Measurements from ENCODE around the gene MDM4. TPM values are rescaled to one million over a fixed set of nuclear protein-coding genes. Genes with fewer than 3 reads are reported as not detected.

The MDM4 gene
- total RNA-seq, 1 donor from 2014 or later: 88.5 TPM

DNA sequence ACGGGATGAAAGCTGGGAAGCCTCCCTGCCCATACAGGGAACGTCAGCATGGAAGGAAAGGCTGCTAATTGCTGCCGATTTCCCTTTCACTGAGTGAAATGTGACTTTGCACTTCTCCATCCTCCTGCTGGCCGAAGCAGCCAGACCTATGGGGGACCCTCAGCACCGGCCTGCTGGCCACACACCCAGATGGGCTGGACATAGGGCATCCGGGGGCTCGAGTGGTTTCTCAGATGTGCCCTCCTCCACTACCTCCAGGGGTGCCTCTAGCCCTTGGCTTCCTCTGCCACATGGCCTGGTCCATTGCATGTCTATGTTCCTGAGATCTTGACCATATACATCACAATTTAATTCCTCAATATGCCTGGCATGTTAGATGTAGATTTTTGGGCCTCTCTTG, 89.6 kb downstream of the MDM4 start:
- no peak for DNase-seq (ENCODE audit: low spot score)

Other genes with a start within 250 kb of the MDM4 start
- 3.5 TPM for gene PLEKHA6, start 156.5 kb upstream of the MDM4 start, total RNA-seq
- gene PPP1R15B, start 104.6 kb upstream of the MDM4 start, total RNA-seq: 132 TPM
- 47.1 TPM for gene PIK3C2B, start 21.6 kb upstream of the MDM4 start, total RNA-seq
- 5.7 TPM for gene LRRN2, start 169.3 kb downstream of the MDM4 start, total RNA-seq

Measured in mesenteric fat pad (tissue), 1 donor.